ENCODE measurements around the gene XCL1. TPM values are rescaled to one million over a fixed set of nuclear protein-coding genes. Genes with fewer than 3 reads are reported as not detected.
"Not testable (repeated sequence)": the region's sequence is repeated elsewhere in the genome, so short reads cannot be mapped to it uniquely, and the experiment has no call there.

XCL1 gene
- total RNA-seq, 8 experiments from 2014 or later: 0.19 to 0.38 (median 0.24) TPM; not detected in 4

DNA sequence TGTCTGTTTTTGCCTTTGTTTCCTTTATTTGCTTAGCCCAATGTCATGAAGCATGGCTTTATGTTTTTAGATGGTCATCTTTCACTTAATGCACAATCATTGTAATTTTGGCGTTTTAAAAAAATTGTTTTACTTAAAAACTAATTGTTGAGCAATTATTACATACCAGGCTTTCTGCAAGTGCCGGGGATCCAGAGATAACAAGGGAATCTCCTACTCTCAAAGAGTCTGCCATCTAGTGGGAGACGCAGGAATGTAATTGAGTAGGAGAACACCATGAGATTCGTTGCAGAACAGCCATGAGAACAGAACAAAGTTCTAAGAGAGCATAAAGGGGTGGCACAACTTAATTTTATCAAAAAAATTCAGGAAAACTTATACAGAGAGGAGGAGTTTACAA, 2.2 kb upstream of the XCL1 start:
- in situ Hi-C loops (cut with MboI; ENCODE audit: low pct_unique_long_range_greater_than_20kb in 2 of 9, low sequenced_read_pairs in 9 of 9, unreplicated experiment in 9 of 9): loop anchor here in 4 of 9 experiments (10.0 to 25.0 kb wide), 3 partner anchors 129 to 237 kb away; no protein-coding TSS in a partner anchor
- not testable (repeated sequence) for H3K27ac ChIP-seq; H3K4me1 ChIP-seq (replicated peaks in 1 of 2); H3K4me3 ChIP-seq
- peak in 3 of 8 experiments; percentile 49 to 75 (median 72) for ATAC-seq (replicated peaks in 6 of 8)
- WGBS, 10 experiments: 0 to 30% (median 5%) methylated on average over 2 to 4 of the region's 4 CpGs

DNA sequence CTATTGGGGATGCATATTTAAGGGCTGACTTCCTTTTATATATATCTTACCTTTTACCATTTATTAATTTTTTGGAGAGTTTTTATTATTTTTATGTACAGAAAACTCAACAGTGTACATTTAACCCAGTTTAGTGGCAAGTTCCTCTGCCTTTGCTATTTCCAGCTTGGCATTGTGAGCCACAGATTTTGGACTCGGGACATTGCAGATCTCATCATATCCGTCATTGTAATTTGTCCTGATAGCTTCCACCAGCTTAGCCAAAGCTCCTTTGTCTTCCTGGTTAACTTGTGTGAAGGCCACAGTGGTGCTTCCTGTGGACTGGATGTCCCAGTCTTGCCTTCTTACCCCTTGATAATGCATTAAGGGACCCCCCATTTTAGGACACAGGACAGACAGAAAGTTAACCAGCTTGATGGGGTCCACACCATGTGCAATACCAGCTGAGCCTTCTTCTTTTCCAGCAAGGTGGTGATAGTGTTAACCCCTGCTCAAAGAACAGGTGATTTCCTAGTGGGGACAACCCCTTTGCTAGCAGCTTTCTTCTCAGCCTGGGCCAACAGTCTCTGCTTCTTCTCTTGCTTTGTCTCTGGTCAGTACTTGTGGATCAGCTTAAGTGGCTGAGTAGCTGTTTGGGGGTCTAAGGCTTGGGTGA, 2.3 kb downstream of the XCL1 start:
- not testable (repeated sequence) for ATAC-seq (replicated peaks in 6 of 8); H3K4me3 ChIP-seq; H3K4me1 ChIP-seq (replicated peaks in 1 of 2); H3K27ac ChIP-seq
- in situ Hi-C loops (cut with MboI; ENCODE audit: low pct_unique_long_range_greater_than_20kb in 2 of 9, low sequenced_read_pairs in 9 of 9, unreplicated experiment in 9 of 9): loop anchor here in 2 of 9 experiments (10.0 to 25.0 kb wide), 2 partner anchors 134 to 784 kb away; partner anchors contain the start of genes BLZF1 (in 1 of the 2) and NME7 (in 1 of the 2)
- 30 to 100% (median 80%) methylated on average over 1 to 2 of the region's 2 CpGs; no CpG with 5 or more reads in 2 of the 10 experiments for WGBS, 10 experiments

DNA sequence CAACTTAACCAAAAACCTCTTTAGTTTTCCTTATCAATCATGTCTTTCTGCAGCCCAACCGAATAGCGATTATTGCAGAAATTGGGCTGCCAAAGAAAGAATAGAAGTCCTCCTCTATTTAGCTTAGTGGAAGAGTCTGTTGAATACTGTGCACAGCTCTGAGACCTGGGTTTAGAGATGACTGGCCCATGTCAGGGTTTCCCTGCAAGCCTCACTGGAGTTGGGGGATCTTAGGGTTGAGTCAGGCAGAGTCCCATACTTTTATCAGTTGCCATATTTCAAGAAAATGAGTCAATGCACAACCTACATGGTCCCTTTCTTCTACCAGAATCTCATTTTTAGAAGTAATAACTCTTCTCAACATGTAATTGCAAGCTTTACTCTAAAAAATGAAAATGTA, 3.9 kb downstream of the XCL1 start:
- H3K27ac ChIP-seq; H3K4me1 ChIP-seq (replicated peaks in 1 of 2); H3K4me3 ChIP-seq; ATAC-seq (replicated peaks in 6 of 8): not testable (repeated sequence)
- 80 to 100% (median 92%) methylated on average over 1 to 2 of the region's 2 CpGs; no CpG with 5 or more reads in 4 of the 10 experiments for WGBS, 10 experiments
- in situ Hi-C loops (cut with MboI; ENCODE audit: low pct_unique_long_range_greater_than_20kb in 2 of 9, low sequenced_read_pairs in 9 of 9, unreplicated experiment in 9 of 9): loop anchor here in 1 of 9 experiments (25.0 kb wide), 1 partner anchor 782 kb away; the partner anchor contains the start of genes BLZF1 and NME7

DNA sequence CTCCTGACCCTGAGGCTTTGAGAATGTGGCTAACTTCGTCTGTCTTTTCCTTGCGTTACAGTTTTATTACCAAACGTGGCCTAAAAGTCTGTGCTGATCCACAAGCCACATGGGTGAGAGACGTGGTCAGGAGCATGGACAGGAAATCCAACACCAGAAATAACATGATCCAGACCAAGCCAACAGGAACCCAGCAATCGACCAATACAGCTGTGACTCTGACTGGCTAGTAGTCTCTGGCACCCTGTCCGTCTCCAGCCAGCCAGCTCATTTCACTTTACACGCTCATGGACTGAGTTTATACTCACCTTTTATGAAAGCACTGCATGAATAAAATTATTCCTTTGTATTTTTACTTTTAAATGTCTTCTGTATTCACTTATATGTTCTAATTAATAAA, 4.6 kb downstream of the XCL1 start:
- H3K4me1 ChIP-seq (replicated peaks in 1 of 2): peaks cover 4 to 14% of the 10 kb centered on the region in 2 donors
- in situ Hi-C loops (cut with MboI; ENCODE audit: low pct_unique_long_range_greater_than_20kb in 2 of 9, low sequenced_read_pairs in 9 of 9, unreplicated experiment in 9 of 9): loop anchor here in 1 of 9 experiments (25.0 kb wide), 1 partner anchor 781 kb away; the partner anchor contains the start of genes BLZF1 and NME7
- ATAC-seq (replicated peaks in 6 of 8); H3K4me3 ChIP-seq; H3K27ac ChIP-seq: not testable (repeated sequence)
- WGBS, 10 experiments: 92 to 100% (median 94%) methylated on average over 3 to 6 of the region's 7 CpGs; no CpG with 5 or more reads in 7 of the 10 experiments

DNA sequence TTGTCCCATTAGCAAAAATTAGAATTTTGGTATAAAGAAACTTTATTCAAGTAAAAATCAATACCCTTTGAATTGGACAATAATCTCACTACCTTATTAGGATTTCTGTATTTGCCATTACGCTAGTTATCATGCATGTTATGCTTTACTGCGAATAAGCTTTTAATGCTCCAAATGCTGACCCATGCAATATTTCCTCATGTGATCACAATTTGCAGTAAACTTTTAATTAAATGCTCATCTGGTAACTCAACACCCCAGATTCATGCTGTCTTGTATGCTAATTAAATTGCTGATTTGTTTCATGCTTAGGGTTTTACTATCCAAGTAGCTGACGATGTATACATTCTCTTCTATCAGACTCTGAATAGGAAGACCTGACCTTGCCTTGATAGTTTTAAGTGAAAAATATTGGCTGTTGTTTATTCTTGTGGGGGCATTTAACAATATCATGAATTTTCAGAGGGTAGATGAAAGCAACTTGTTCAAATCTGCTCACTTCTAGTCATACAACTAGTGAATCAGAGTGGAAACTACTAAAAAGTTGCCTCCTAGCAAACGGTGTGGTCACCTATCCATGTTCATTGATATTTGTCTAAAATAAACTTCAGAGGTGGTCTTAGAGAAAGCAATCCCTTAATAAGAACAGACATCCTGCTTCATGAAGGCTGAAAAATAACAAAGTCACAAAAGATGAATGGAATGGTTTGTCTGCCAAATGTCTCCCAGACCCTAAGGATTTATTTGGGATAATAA, 5.6 kb downstream of the XCL1 start:
- Histone ChIP-seq H3K4me1 (replicated peaks in 1 of 2) (peaks cover 4 to 14% of the 10 kb centered on the region in 2 donors), H3K27ac (no peak overlapping the region), H3K4me3 (no peak overlapping the region)
- no peak for ATAC-seq (replicated peaks in 6 of 8)
- in situ Hi-C loops (cut with MboI; ENCODE audit: low pct_unique_long_range_greater_than_20kb in 2 of 9, low sequenced_read_pairs in 9 of 9, unreplicated experiment in 9 of 9): loop anchor here in 1 of 9 experiments (25.0 kb wide), 1 partner anchor 780 kb away; the partner anchor contains the start of genes BLZF1 and NME7
- 48 to 100% (median 89%) methylated on average over 2 to 4 of the region's 4 CpGs for WGBS, 10 experiments

DNA sequence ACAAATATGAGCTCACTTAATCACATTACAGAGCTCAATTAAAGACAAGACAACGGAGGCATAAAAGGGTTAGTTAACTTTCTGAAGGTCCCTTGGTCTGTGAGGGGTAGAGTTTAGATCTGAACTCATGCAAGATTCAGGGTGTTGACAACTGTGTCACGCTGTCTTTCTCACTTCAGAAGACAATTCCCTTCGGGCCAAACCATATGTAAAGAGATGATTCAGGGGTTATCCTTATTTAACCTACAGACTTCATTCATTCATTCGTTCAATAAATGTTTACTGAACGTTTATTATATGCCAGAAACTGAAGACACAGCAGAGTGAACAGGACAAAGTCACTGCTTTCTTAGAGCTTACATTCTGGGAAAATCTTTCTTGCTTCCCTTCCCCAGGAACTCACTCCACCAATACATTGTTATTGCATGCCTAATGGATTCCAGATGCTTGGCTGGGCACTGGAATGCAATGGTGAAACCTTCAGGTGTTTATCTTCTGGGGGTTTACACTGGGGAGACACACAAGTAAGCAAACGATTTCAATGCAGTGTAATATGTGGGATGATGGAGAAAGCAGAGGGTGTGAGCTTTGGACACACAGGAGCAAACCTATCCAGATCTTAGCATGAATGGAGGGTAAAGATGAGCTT, 6.4 kb downstream of the XCL1 start:
- peaks cover 4 to 14% of the 10 kb centered on the region in 2 donors for H3K4me1 ChIP-seq (replicated peaks in 1 of 2)
- in situ Hi-C loops (cut with MboI; ENCODE audit: low pct_unique_long_range_greater_than_20kb in 2 of 9, low sequenced_read_pairs in 9 of 9, unreplicated experiment in 9 of 9): loop anchor here in 1 of 9 experiments (25.0 kb wide), 1 partner anchor 779 kb away; the partner anchor contains the start of genes BLZF1 and NME7
- no peak overlapping the region for H3K4me3 ChIP-seq
- WGBS, 10 experiments: 0 to 81% (median 53%) methylated on average over 3 to 6 of the region's 6 CpGs
- ATAC-seq (replicated peaks in 6 of 8): peak in 3 of 8 experiments; percentile 29 to 70 (median 68)
- H3K27ac ChIP-seq: no peak overlapping the region

DNA sequence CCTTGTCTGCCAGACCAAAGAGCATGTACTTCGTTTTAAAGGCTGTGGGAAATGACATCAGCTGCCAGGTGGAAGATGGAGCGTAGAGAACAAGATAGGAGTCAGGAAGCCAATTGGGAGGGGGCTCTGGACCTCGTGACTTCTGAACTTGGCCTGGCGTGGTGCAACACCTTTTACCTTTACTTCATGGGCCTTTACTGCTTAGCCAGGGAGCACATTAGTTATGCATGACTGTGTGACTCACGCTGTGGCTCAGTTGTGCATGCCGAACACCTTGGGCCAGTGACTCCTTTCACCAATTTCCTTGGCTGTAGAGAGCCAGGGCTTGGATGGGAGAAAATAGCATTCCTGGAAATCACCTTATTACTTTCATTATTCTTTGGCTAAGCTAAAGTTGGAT, 7.2 kb downstream of the XCL1 start:
- Histone ChIP-seq H3K4me3 (no peak overlapping the region), H3K4me1 (replicated peaks in 1 of 2) (peaks cover 4 to 14% of the 10 kb centered on the region in 2 donors), H3K27ac (no peak overlapping the region)
- ATAC-seq (replicated peaks in 6 of 8): peak in 1 of 8 experiments; percentile 19
- 70 to 89% (median 79%) methylated on average over 4 to 6 of the region's 6 CpGs; no CpG with 5 or more reads in 2 of the 10 experiments for WGBS, 10 experiments
- in situ Hi-C loops (cut with MboI; ENCODE audit: low pct_unique_long_range_greater_than_20kb in 2 of 9, low sequenced_read_pairs in 9 of 9, unreplicated experiment in 9 of 9): loop anchor here in 1 of 9 experiments (25.0 kb wide), 1 partner anchor 779 kb away; the partner anchor contains the start of genes BLZF1 and NME7

DNA sequence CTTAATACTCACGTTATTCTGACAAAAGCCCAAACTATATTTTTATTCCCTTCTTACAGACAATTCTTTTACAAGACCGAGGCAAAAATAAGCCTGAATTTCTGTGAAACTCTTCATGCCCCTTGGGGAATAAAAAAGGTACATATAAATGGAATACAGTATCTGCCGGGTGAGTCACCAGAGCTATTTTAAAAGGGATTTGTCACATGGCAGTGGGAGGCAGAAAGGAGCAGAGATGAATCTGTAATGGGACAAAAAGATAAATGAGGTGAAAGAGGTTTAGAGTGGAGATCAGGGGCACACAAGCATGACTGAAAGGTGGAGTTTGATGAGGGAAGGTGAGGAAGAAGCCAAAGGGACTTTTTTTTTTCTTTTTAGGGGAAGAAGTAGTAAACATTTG, 8.8 kb downstream of the XCL1 start:
- WGBS, 10 experiments: 6 to 83% (median 41%) methylated on average over 1 to 3 of the region's 3 CpGs
- in situ Hi-C loops (cut with MboI; ENCODE audit: low pct_unique_long_range_greater_than_20kb in 2 of 9, low sequenced_read_pairs in 9 of 9, unreplicated experiment in 9 of 9): loop anchor here in 1 of 9 experiments (25.0 kb wide), 1 partner anchor 777 kb away; the partner anchor contains the start of genes BLZF1 and NME7
- H3K27ac ChIP-seq: no peak overlapping the region
- H3K4me1 ChIP-seq (replicated peaks in 1 of 2): peaks cover 4 to 17% of the 10 kb centered on the region in 2 donors
- H3K4me3 ChIP-seq: no peak overlapping the region
- peak in 7 of 8 experiments; percentile 60 to 98 (median 87) for ATAC-seq (replicated peaks in 6 of 8)

DNA sequence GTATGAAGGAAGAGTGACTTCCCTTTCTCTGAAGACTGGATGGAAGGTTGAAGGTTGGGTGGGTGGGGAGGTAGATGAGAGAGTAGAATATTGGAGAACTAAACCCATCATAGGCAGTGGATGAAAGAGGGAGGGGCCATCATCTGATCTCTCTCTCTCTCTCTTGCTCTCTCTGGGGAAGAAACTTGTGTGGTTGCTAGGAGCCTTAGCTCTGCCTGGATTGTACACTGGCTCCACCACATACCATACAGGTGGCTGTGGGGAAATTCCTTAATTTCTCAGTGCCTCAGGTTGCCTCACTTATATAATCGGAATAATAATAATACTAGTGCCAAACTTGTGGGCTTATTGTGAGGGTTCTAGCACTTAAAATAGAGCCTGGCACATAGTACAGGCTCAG, 9.5 kb downstream of the XCL1 start:
- no peak overlapping the region for H3K27ac ChIP-seq
- in situ Hi-C loops (cut with MboI; ENCODE audit: low pct_unique_long_range_greater_than_20kb in 2 of 9, low sequenced_read_pairs in 9 of 9, unreplicated experiment in 9 of 9): loop anchor here in 1 of 9 experiments (25.0 kb wide), 1 partner anchor 776 kb away; the partner anchor contains the start of genes BLZF1 and NME7
- 89 to 100% (median 100%) methylated on average over 1 of the region's 1 CpG; no CpG with 5 or more reads in 5 of the 10 experiments for WGBS, 10 experiments
- ATAC-seq (replicated peaks in 6 of 8): peak in 1 of 8 experiments; percentile 23
- no peak overlapping the region for H3K4me3 ChIP-seq
- peaks cover 9 to 25% of the 10 kb centered on the region in 2 donors for H3K4me1 ChIP-seq (replicated peaks in 1 of 2)

DNA sequence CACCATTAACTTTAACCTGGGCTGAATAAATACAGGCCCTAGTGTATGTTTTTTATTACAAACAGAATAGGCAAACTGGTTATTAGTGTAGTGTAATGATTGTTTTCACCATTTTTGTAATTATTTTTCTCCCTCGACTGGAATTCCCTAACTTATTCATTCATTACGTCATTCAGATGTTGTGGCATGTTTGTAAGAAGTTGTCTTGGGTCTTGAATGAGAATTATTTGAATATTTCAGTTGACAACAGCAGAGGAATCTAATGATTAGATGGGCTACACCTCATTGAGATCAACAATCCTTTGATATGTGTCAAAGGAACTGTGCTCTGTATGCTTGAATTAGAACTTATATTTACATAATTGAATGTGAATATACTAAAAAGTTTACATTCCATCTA, 12.8 kb downstream of the XCL1 start:
- 0 to 90% (median 60%) methylated on average over 1 to 2 of the region's 2 CpGs; no CpG with 5 or more reads in 1 of the 10 experiments for WGBS, 10 experiments
- no peak overlapping the region for H3K27ac ChIP-seq
- ATAC-seq (replicated peaks in 6 of 8): peak in 2 of 8 experiments; percentile 65 to 66
- H3K4me3 ChIP-seq: no peak overlapping the region
- in situ Hi-C loops (cut with MboI; ENCODE audit: low pct_unique_long_range_greater_than_20kb in 2 of 9, low sequenced_read_pairs in 9 of 9, unreplicated experiment in 9 of 9): loop anchor here in 1 of 9 experiments (25.0 kb wide), 1 partner anchor 773 kb away; the partner anchor contains the start of genes BLZF1 and NME7
- H3K4me1 ChIP-seq (replicated peaks in 1 of 2): peaks cover 14 to 48% of the 10 kb centered on the region in 2 donors

DNA sequence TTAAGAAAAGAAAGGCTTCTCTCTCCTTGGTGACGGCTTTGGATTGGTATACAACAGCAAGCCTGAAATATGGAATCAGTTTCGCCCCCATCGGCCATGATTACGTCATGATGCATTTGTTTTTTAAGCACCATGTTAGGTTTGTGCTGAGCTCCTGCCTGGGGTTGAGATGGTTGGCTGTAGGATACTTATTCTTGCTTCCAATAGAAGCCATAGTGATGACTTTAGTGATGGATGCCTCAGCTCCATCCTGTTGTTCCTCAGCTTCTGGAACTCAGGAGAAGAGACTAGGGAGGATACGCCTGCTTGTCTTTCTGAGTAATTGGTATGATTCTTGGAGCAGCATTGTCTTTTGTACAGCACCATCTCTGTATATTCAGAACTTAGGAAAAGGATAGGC, 14.7 kb downstream of the XCL1 start:
- H3K4me3 ChIP-seq: no peak overlapping the region
- ATAC-seq (replicated peaks in 6 of 8): peak in 5 of 8 experiments; percentile 27 to 71 (median 64)
- WGBS, 10 experiments: 62 to 88% (median 82%) methylated on average over 2 to 5 of the region's 5 CpGs; no CpG with 5 or more reads in 4 of the 10 experiments
- H3K27ac ChIP-seq: peak overlapping the region; percentile 13 to 44
- in situ Hi-C loops (cut with MboI; ENCODE audit: low pct_unique_long_range_greater_than_20kb in 2 of 9, low sequenced_read_pairs in 9 of 9, unreplicated experiment in 9 of 9): loop anchor here in 1 of 9 experiments (25.0 kb wide), 1 partner anchor 771 kb away; the partner anchor contains the start of genes BLZF1 and NME7
- H3K4me1 ChIP-seq (replicated peaks in 1 of 2): peaks cover 9 to 34% of the 10 kb centered on the region in 2 donors

Data from motor neuron (in vitro differentiated cells).